Central memory CD8-positive, alpha-beta T cell (primary cell): ENCODE measurements around the gene PPP2R2D.

ENCODE experiments used
- ATAC-seq: fragments of 150-1000 bp; cut with Tn5 transposase; replicated peaks from 2 replicates; pipeline ENCODE4 v1.10.0; 2022; ENCODE audit warnings: mild to moderate bottlenecking, moderate FRiP score, moderate number of reproducible peaks; ENCODE audit not compliant: poor library complexity, severe bottlenecking; ENCODE audit errors: extremely low read depth
- DNase-seq, 2 donors: peaks; one replicate each; pipeline ENCODE4 v3.0.0; 2021; ENCODE audit warnings: low spot score in 2 of 2
- H3K27ac Mint-ChIP-seq: one replicate; pipeline ENCODE4 v1.8.0; 2022; ENCODE audit warnings: low read depth, mild to moderate bottlenecking, moderate library complexity, mixed read lengths
- H3K27me3 Mint-ChIP-seq: one replicate; pipeline ENCODE4 v1.8.0; 2022; ENCODE audit warnings: mixed read lengths
- H3K36me3 Mint-ChIP-seq: one replicate; pipeline ENCODE4 v1.8.0; 2022; ENCODE audit warnings: mild to moderate bottlenecking, moderate library complexity, mixed read lengths; ENCODE audit not compliant: insufficient read depth
- H3K4me1 Mint-ChIP-seq: one replicate; pipeline ENCODE4 v1.8.0; 2022; ENCODE audit warnings: mixed read lengths
- H3K4me3 Mint-ChIP-seq: one replicate; pipeline ENCODE4 v1.8.0; 2022; ENCODE audit warnings: mild to moderate bottlenecking, moderate library complexity, mixed read lengths
- H3K9me3 Mint-ChIP-seq: one replicate; pipeline ENCODE4 v1.8.0; 2022; ENCODE audit warnings: mixed read lengths

PPP2R2D gene

DNA sequence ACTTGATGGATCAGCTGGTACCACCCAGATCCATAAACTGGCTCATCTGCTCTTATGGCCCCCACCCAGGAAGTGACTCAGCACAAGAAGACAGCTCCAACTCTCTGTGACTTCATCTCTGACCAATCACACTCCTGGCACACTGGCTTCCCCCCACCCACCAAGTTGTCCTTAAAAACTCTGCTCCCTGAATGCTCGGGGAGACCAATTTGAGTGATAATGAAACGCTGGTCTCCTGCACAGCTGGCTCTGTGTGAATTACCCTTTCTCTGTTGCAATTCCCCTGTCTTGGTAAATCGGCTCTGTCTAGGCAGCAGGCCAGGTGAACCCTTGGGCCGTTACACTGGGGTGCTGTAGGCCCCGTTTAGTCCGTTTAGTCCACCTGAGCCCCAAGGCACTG is 104.3 kb downstream of the PPP2R2D start:
- DNase-seq: no peak
- ATAC-seq: no peak
- Mint-ChIP-seq H3K4me3 (no peak overlapping the region), H3K27ac (no peak overlapping the region), H3K27me3 (peaks cover 57% of the 10 kb centered on the region), H3K4me1 (no peaks in the 10 kb centered on the region), H3K9me3 (no peaks in the 10 kb centered on the region), H3K36me3 (peaks cover 3% of the 10 kb centered on the region)

GRCh38 chr10:132006966-132007365 is 106.2 kb downstream of the PPP2R2D start:
- no peaks in the 10 kb centered on the region for H3K4me1 Mint-ChIP-seq
- no peak overlapping the region for H3K4me3 Mint-ChIP-seq
- ATAC-seq (no peak), DNase-seq (no peak)
- H3K36me3 Mint-ChIP-seq: peaks cover 3% of the 10 kb centered on the region
- no peak overlapping the region for H3K27ac Mint-ChIP-seq
- no peaks in the 10 kb centered on the region for H3K9me3 Mint-ChIP-seq
- peaks cover 57% of the 10 kb centered on the region for H3K27me3 Mint-ChIP-seq

GRCh38 chr10:132007681-132008080 is 106.9 kb downstream of the PPP2R2D start:
- H3K4me3 Mint-ChIP-seq: no peak overlapping the region
- ATAC-seq (no peak), DNase-seq (no peak)
- H3K27me3 Mint-ChIP-seq: peaks cover 50% of the 10 kb centered on the region
- no peaks in the 10 kb centered on the region for H3K9me3 Mint-ChIP-seq
- no peaks in the 10 kb centered on the region for H3K4me1 Mint-ChIP-seq
- no peak overlapping the region for H3K27ac Mint-ChIP-seq
- H3K36me3 Mint-ChIP-seq: no peaks in the 10 kb centered on the region
